ENCODE data around the gene CHRNB1.

The CHRNB1 gene

GRCh38 chr17:7416323-7416722 is 28.5 kb upstream of the CHRNB1 start:
- DNase-seq: no peak

- no peak for DNase-seq
Measured at GRCh38 chr17:7417056-7417655, 27.7 kb upstream of the CHRNB1 start.

- no peak for DNase-seq
Measured at GRCh38 chr17:7418472-7419152, 26.2 kb upstream of the CHRNB1 start.

GRCh38 chr17:7419819-7420610 is 24.8 kb upstream of the CHRNB1 start, which contains the start of gene SPEM1:
SPEM1 (plus strand) TSS chr17:7420324; CDS start chr17:7420385, 61 bp downstream.
- DNase-seq: no peak

- no peak for DNase-seq
Measured at GRCh38 chr17:7421186-7421585, 23.7 kb upstream of the CHRNB1 start.

- DNase-seq: peak; percentile 51
Measured at GRCh38 chr17:7423679-7424078, 21.2 kb upstream of the CHRNB1 start.

GRCh38 chr17:7425316-7425715 is 19.5 kb upstream of the CHRNB1 start, which contains the start of gene SPEM2:
SPEM2 (plus strand) TSS chr17:7425616; CDS start chr17:7425689, 73 bp downstream.
- no peak for DNase-seq

- no peak for DNase-seq
Measured at GRCh38 chr17:7425756-7426155, 19.1 kb upstream of the CHRNB1 start.

- no peak for DNase-seq
Measured at GRCh38 chr17:7426203-7426863, 18.5 kb upstream of the CHRNB1 start.

- no peak for DNase-seq
Measured at GRCh38 chr17:7426896-7427489, 17.9 kb upstream of the CHRNB1 start.

GRCh38 chr17:7427549-7427948 is 17.3 kb upstream of the CHRNB1 start:
- no peak for DNase-seq

GRCh38 chr17:7428557-7428956 is 16.3 kb upstream of the CHRNB1 start, which contains the start of gene SPEM3:
SPEM3 (plus strand) TSS chr17:7428857; CDS start chr17:7428903, 46 bp downstream.
- DNase-seq: no peak

- no peak for DNase-seq
Measured at GRCh38 chr17:7429722-7430121, 15.1 kb upstream of the CHRNB1 start.

GRCh38 chr17:7431231-7431630 is 13.6 kb upstream of the CHRNB1 start:
- no peak for DNase-seq

- no peak for DNase-seq
Measured at GRCh38 chr17:7432296-7432695, 12.6 kb upstream of the CHRNB1 start.

GRCh38 chr17:7435676-7436555 is 8.9 kb upstream of the CHRNB1 start:
- peak; percentile 32 for DNase-seq

GRCh38 chr17:7436556-7437368 is 8.1 kb upstream of the CHRNB1 start:
- peak; percentile 80 for DNase-seq

GRCh38 chr17:7437369-7437863 is 7.4 kb upstream of the CHRNB1 start:
- no peak for DNase-seq

- no peak for DNase-seq
Measured at GRCh38 chr17:7437950-7438614, 6.8 kb upstream of the CHRNB1 start.
